ENCODE measurements around the gene ZFP36L2. TPM values are rescaled to one million over a fixed set of nuclear protein-coding genes. Genes with fewer than 3 reads are reported as not detected.

The ZFP36L2 gene
- total RNA-seq, 1 donor from 2014 or later = 98.3 TPM

DNA sequence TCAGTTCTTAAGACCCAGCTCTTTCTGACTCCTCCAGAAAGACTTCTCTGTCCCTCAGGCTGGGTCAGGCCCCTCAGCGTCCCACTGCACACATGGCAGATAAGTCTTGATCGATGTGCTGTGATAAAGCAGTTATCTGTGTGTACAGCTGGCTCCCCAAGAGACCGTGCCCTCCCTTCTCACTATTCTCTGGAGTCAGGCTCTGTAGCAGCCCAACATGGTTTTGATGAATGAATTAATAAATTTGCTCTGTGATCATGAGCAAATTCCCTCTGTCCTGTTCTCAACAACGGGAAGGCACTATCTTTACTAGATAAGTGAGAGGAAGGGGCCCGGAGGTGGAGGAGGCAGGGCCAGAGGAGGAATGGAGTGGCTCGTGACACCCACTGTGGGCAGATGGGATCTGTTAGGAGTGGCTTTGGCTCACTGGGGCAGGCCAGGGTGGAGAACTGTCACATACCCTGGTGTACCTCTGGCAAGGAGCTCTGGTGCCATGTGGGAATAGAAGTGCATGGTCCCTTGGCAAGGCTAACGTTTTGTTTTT, 48.3 kb downstream of the ZFP36L2 start:
- Mint-ChIP-seq H3K36me3 (no peaks in the 10 kb centered on the region), H3K4me3 (no peak overlapping the region), H3K9me3 (no peaks in the 10 kb centered on the region), H3K4me1 (peaks cover 48% of the 10 kb centered on the region), H3K27ac (peak overlapping the region; percentile 96), H3K27me3 (ENCODE audit: low read depth) (no peaks in the 10 kb centered on the region)
- no peak for DNase-seq (ENCODE audit: low spot score in 2 of 2, unreplicated experiment in 2 of 2)
- TF ChIP-seq, protein P1, sequence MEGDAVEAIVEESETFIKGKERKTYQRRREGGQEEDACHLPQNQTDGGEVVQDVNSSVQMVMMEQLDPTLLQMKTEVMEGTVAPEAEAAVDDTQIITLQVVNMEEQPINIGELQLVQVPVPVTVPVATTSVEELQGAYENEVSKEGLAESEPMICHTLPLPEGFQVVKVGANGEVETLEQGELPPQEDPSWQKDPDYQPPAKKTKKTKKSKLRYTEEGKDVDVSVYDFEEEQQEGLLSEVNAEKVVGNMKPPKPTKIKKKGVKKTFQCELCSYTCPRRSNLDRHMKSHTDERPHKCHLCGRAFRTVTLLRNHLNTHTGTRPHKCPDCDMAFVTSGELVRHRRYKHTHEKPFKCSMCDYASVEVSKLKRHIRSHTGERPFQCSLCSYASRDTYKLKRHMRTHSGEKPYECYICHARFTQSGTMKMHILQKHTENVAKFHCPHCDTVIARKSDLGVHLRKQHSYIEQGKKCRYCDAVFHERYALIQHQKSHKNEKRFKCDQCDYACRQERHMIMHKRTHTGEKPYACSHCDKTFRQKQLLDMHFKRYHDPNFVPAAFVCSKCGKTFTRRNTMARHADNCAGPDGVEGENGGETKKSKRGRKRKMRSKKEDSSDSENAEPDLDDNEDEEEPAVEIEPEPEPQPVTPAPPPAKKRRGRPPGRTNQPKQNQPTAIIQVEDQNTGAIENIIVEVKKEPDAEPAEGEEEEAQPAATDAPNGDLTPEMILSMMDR (IDR thresholded peaks at IDR 0.05; ENCODE audit: unreplicated experiment) = no peak

DNA sequence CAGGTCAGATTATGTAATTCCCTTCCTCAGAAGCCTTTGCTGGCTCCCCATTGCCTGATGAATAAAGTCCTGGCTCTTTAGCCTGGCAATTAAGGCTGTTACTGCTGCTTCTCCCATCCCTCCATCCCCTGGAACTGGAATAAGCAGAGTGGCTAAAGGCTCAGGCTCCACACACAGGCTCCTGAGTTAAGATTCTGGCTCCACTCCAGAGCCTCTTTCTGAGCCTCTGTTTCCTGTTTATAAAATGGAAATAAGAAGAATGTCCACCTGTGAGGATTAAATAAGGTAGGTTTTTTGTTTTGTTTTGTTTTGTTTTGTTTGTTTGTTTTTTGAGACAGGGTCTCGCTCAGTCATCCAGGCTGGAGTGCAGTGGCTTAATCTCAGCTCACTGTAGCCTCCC, 50.0 kb downstream of the ZFP36L2 start:
- Mint-ChIP-seq H3K4me3 (no peak overlapping the region), H3K9me3 (no peaks in the 10 kb centered on the region), H3K27ac (no peak overlapping the region), H3K36me3 (no peaks in the 10 kb centered on the region), H3K4me1 (peaks cover 52% of the 10 kb centered on the region), H3K27me3 (ENCODE audit: low read depth) (no peaks in the 10 kb centered on the region)
- TF ChIP-seq, protein P1 (IDR thresholded peaks at IDR 0.05; ENCODE audit: unreplicated experiment) = no peak
- no peak for DNase-seq (ENCODE audit: low spot score in 2 of 2, unreplicated experiment in 2 of 2)

DNA sequence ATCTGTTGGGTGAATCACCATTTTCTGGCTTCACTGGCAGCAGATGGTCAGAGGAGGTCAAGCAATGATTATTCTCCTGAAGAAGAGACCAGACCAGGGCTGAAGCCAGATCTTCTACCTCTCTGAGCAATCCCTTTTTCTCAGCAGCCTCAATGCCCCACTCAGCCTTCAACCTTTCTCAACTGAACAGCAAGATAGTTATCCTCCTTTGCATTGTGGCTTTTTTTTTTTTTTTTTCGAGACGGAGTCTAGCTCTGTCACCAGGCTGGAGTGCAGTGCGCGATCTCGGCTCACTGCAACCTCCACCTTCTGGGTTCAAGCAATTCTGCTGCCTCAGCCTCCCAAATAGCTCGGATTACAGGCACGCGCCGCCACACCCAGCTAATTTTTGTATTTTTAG, 50.5 kb downstream of the ZFP36L2 start:
- TF ChIP-seq, protein P1 (IDR thresholded peaks at IDR 0.05; ENCODE audit: unreplicated experiment) = no peak
- Mint-ChIP-seq H3K27me3 (ENCODE audit: low read depth) (no peaks in the 10 kb centered on the region), H3K27ac (peak overlapping the region; percentile 30), H3K4me1 (peaks cover 52% of the 10 kb centered on the region), H3K4me3 (no peak overlapping the region), H3K9me3 (no peaks in the 10 kb centered on the region), H3K36me3 (no peaks in the 10 kb centered on the region)
- no peak for DNase-seq (ENCODE audit: low spot score in 2 of 2, unreplicated experiment in 2 of 2)

DNA sequence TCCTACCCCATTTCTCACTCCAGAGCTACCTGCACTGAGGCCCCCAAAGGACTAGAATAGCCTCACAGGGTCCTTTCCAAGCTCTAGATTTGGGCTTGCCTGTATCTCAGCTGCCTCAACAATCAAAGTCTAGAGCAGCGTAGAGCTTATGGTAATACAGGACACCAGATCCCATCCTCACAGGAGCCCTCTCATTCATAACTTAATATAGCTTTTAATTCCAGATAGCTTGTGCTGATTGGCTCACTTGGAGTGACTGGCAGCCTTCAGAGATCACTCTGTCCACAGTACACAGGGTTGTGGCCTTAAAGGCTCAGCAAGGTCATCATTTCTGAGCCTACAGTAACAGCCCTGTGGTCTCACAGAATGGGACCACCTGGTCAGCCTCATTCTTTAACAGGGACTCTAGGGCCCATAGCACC, 51.4 kb downstream of the ZFP36L2 start:
- Mint-ChIP-seq H3K27ac (peak overlapping the region; percentile 80), H3K27me3 (ENCODE audit: low read depth) (no peaks in the 10 kb centered on the region), H3K9me3 (no peaks in the 10 kb centered on the region), H3K36me3 (no peaks in the 10 kb centered on the region), H3K4me1 (peaks cover 55% of the 10 kb centered on the region), H3K4me3 (no peak overlapping the region)
- no peak for DNase-seq (ENCODE audit: low spot score in 2 of 2, unreplicated experiment in 2 of 2)
- TF ChIP-seq, protein P1 (IDR thresholded peaks at IDR 0.05; ENCODE audit: unreplicated experiment) = no peak

DNA sequence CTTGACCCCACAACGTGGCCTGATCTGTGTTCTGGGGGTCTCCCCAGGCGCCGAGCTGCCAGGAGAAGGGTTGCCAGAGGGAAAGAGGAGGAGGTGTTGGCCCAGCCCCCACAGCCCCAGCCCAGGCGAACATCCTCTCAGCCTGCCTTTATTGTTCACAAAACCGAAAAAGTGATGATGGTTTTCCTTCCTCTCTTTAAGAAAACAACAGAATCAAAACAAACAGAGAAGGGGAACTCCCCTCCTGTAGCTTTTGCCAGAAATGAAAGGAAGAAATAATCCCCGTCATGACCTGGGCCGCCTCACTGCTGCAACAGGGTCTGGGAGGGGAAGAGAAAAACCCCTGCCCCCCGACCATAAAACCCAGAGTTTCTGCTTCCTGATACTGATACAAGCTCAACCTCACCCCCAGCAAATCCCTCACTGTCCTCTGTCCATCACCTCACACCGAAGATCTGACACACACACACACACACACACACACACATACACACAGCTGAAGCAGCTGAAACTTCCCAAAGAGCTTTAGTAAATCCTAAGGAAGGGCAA, 52.0 kb downstream of the ZFP36L2 start:
- no peak for DNase-seq (ENCODE audit: low spot score in 2 of 2, unreplicated experiment in 2 of 2)
- H3K4me1 Mint-ChIP-seq = peaks cover 55% of the 10 kb centered on the region
- no peaks in the 10 kb centered on the region for H3K36me3 Mint-ChIP-seq
- H3K4me3 Mint-ChIP-seq = no peak overlapping the region
- no peaks in the 10 kb centered on the region for H3K9me3 Mint-ChIP-seq
- H3K27ac Mint-ChIP-seq = peak overlapping the region; percentile 80
- no peaks in the 10 kb centered on the region for H3K27me3 Mint-ChIP-seq (ENCODE audit: low read depth)
- TF ChIP-seq, protein P1 (IDR thresholded peaks at IDR 0.05; ENCODE audit: unreplicated experiment) = no peak

Data from mesothelial cell of epicardium (in vitro differentiated cells).